HEK293 (cell line): ENCODE results near the gene B4GAT1.
A peak's percentile ranks its signal among the peaks of the same experiment; 100 is the strongest.

Experiments
- CTCF ChIA-PET: fragments of 350-600 bp; formaldehyde crosslinking; extraction: SDS; loops from one replicate; lab custom pipeline; 2021; ENCODE audit warnings: antibody characterized with exemption; lab: Yijun Ruan, JAX
- POLR2A ChIA-PET: fragments of 300-600 bp; formaldehyde crosslinking; extraction: SDS; loops from one replicate; lab custom pipeline; 2020; ENCODE audit warnings: antibody characterized with exemption, inconsistent platforms; lab: Yijun Ruan, JAX
- H3K27ac ChIP-seq: fragments of 200-500 bp; sonication (Bioruptor generic); 2 replicates; pipeline ENCODE4 v1.5.1; 2014; ENCODE audit warnings: low read depth, low read length, control low read depth, inconsistent platforms; ENCODE audit errors: extremely low read depth
- H3K36me3 ChIP-seq, 2 experiments: fragments of 200-500 bp in 1 of 2; sonication (Bioruptor generic) in 1 of 2; 1 replicate in 1 of 2; 2 replicates in 1 of 2; pipeline ENCODE4 v1.5.1; 2014 to 2017; ENCODE audit warnings: inconsistent platforms in 2 of 2, low read length in 2 of 2; ENCODE audit not compliant: control insufficient read depth in 2 of 2, insufficient read depth in 1 of 2
- H3K4me1 ChIP-seq: fragments of 200-500 bp; sonication (Bioruptor generic); 2 replicates; pipeline ENCODE4 v1.5.1; 2014; ENCODE audit warnings: mild to moderate bottlenecking, low read length, inconsistent platforms; ENCODE audit not compliant: control insufficient read depth, insufficient read depth
- H3K4me3 ChIP-seq: 2 replicates; pipeline ENCODE4 v1.5.1; 2011; ENCODE audit warnings: low read depth, mild to moderate bottlenecking, control low read depth, low read length, moderate library complexity
- H3K9me3 ChIP-seq: fragments of 200-500 bp; sonication (Bioruptor generic); 2 replicates; pipeline ENCODE4 v1.5.1; 2014; ENCODE audit warnings: low read depth, low read length, inconsistent platforms; ENCODE audit not compliant: control insufficient read depth, insufficient read depth
- CTCF ChIP-seq: fragments of 450-650 bp; formaldehyde crosslinking; IDR thresholded peaks from 2 replicates; pipeline ENCODE4 v1.5.1; 2016; ENCODE audit warnings: missing biosample characterization, missing genetic modification characterization
- KLF1 ChIP-seq: fragments of 450-650 bp; formaldehyde crosslinking; IDR thresholded peaks from 2 replicates; pipeline ENCODE4 v1.5.1; 2016; ENCODE audit warnings: missing biosample characterization, missing genetic modification characterization
- REST ChIP-seq: fragments of 450-650 bp; formaldehyde crosslinking; IDR thresholded peaks from 2 replicates; pipeline ENCODE4 v1.5.1; 2016; ENCODE audit warnings: missing biosample characterization, missing genetic modification characterization
- SALL2 ChIP-seq: fragments of 450-650 bp; formaldehyde crosslinking; IDR thresholded peaks from 2 replicates; pipeline ENCODE4 v1.5.0; 2017; ENCODE audit warnings: missing biosample characterization, mild to moderate bottlenecking, missing genetic modification characterization, borderline replicate concordance
- TRIM28 ChIP-seq: IDR thresholded peaks from 2 replicates; pipeline ENCODE4 v1.6.1; 2011; ENCODE audit warnings: low read length, control low read depth, borderline replicate concordance
- ZBTB17 ChIP-seq: fragments of 450-650 bp; formaldehyde crosslinking; IDR thresholded peaks from 2 replicates; pipeline ENCODE4 v1.5.1; 2016; ENCODE audit warnings: missing biosample characterization, missing genetic modification characterization
- ZBTB7A ChIP-seq: fragments of 450-650 bp; formaldehyde crosslinking; IDR thresholded peaks from 2 replicates; pipeline ENCODE4 v1.5.1; 2016; ENCODE audit warnings: low read depth, missing biosample characterization, missing genetic modification characterization
- ZEB2 ChIP-seq: fragments of 450-650 bp; formaldehyde crosslinking; IDR thresholded peaks from 2 replicates; pipeline ENCODE4 v1.5.1; 2016; ENCODE audit warnings: missing biosample characterization, missing genetic modification characterization
- ZNF121 ChIP-seq: fragments of 450-650 bp; formaldehyde crosslinking; IDR thresholded peaks from 2 replicates; pipeline ENCODE4 v1.5.1; 2016; ENCODE audit warnings: missing biosample characterization, missing genetic modification characterization
- ZNF157 ChIP-seq: fragments of 450-650 bp; formaldehyde crosslinking; IDR thresholded peaks from 2 replicates; pipeline ENCODE4 v1.5.1; 2016; ENCODE audit warnings: missing biosample characterization, missing genetic modification characterization
- ZNF221 ChIP-seq: fragments of 450-650 bp; formaldehyde crosslinking; IDR thresholded peaks from 2 replicates; pipeline ENCODE4 v1.5.1; 2017; ENCODE audit warnings: missing biosample characterization, missing genetic modification characterization, borderline replicate concordance
- ZNF302 ChIP-seq: fragments of 450-650 bp; formaldehyde crosslinking; IDR thresholded peaks from 2 replicates; pipeline ENCODE4 v1.5.1; 2016; ENCODE audit warnings: missing biosample characterization, missing genetic modification characterization, low read depth
- ZNF404 ChIP-seq: fragments of 450-650 bp; formaldehyde crosslinking; IDR thresholded peaks from 2 replicates; pipeline ENCODE4 v1.5.1; 2017; ENCODE audit warnings: missing biosample characterization, missing genetic modification characterization
- ZNF423 ChIP-seq: fragments of 450-650 bp; formaldehyde crosslinking; IDR thresholded peaks from 2 replicates; pipeline ENCODE4 v1.5.1; 2016; ENCODE audit warnings: missing biosample characterization, missing genetic modification characterization
- ZNF621 ChIP-seq: fragments of 450-650 bp; formaldehyde crosslinking; IDR thresholded peaks from 2 replicates; pipeline ENCODE4 v1.5.1; 2017; ENCODE audit warnings: missing biosample characterization, missing genetic modification characterization
- ZNF629 ChIP-seq: fragments of 450-650 bp; formaldehyde crosslinking; IDR thresholded peaks from 2 replicates; pipeline ENCODE4 v1.5.1; 2017; ENCODE audit warnings: missing biosample characterization, missing genetic modification characterization
- ZNF645 ChIP-seq: fragments of 450-650 bp; formaldehyde crosslinking; IDR thresholded peaks from 2 replicates; pipeline ENCODE4; 2016; ENCODE audit warnings: missing biosample characterization, missing genetic modification characterization
- ZNF654 ChIP-seq: fragments of 450-650 bp; formaldehyde crosslinking; IDR thresholded peaks from 2 replicates; pipeline ENCODE4 v1.5.1; 2016; ENCODE audit warnings: low read depth, missing biosample characterization, missing genetic modification characterization
- ZNF704 ChIP-seq: fragments of 450-650 bp; formaldehyde crosslinking; IDR thresholded peaks from 2 replicates; pipeline ENCODE4 v1.5.1; 2016; ENCODE audit warnings: missing biosample characterization, missing genetic modification characterization
- ZNF747 ChIP-seq: fragments of 450-650 bp; formaldehyde crosslinking; IDR thresholded peaks from 2 replicates; pipeline ENCODE4 v1.5.1; 2016; ENCODE audit warnings: missing biosample characterization, missing genetic modification characterization
- ZNF843 ChIP-seq: fragments of 450-650 bp; formaldehyde crosslinking; IDR thresholded peaks from 2 replicates; pipeline ENCODE4 v1.5.1; 2016; ENCODE audit warnings: missing biosample characterization, missing genetic modification characterization
- TF ChIP-seq, protein P1 (sequence below): fragments of 450-650 bp; formaldehyde crosslinking; IDR thresholded peaks from 2 replicates; pipeline ENCODE4 v1.5.1; 2016; ENCODE audit warnings: missing biosample characterization, missing genetic modification characterization
- TF ChIP-seq, protein P2 (sequence below): fragments of 450-650 bp; formaldehyde crosslinking; IDR thresholded peaks from 2 replicates; pipeline ENCODE4 v1.5.0; 2017; ENCODE audit warnings: missing biosample characterization, missing genetic modification characterization, borderline replicate concordance
- TF ChIP-seq, protein P3 (sequence below): fragments of 450-650 bp; formaldehyde crosslinking; IDR thresholded peaks from 2 replicates; pipeline ENCODE4 v1.5.1; 2017; ENCODE audit warnings: missing biosample characterization, missing genetic modification characterization

The B4GAT1 gene

DNA sequence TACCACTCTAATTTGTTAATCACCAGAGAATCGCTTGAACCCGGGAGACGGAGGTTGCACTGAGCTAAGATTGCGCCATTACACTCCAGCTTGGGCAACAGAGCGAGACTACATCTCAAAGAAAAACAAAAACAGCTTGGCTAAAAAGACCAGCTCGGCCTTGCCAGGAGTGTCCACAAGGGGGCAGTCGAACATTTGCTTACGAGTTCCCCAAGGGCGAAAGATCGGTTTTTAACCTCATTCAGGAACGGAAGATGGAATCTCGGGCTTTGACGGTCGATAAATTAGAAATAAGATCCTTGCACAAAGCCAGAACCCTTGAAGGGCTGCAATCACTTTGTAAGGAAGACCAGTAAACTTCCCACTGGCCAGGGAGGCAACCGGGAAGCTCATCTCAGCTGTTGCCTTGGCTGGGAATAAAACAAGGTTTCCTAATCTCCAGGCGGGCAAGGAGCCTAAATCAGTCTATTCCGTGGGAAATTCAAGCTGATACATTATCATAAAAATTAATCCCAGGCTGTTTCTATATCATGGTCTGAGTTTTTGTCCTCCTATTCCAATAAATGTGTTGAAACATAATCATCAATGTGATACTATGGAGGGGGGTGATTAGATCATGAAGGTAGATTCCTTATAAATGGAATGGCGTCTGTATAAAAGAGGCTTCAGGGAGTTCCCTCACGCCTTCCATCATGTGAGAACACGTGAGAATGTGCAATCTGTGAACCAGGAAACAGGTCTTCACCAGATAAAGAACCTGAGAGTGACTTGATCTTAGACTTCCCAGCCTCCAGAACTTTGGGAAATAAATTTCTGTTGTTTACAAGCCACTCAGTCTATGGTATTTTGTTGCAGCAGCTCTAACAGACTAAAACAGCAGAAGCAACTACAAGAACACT lies 39.0 kb upstream of the B4GAT1 start:
- no peak overlapping the region for H3K4me3 ChIP-seq
- H3K4me1 ChIP-seq, result no peaks in the 10 kb centered on the region
- H3K27ac ChIP-seq, result no peak overlapping the region
- no peaks in the 10 kb centered on the region for H3K9me3 ChIP-seq
- CTCF ChIA-PET, result interaction anchor here (0.6 to 6.1 kb wide), 44 partner anchors 9 to 1228 kb away, joined by 3 to 58 read pairs (median 4); partner anchors contain the start of genes B4GAT1, BRMS1, DPP3 and MRPL11
- POLR2A ChIA-PET, result interaction anchor here (0.7 to 2.3 kb wide), 4 partner anchors 14 to 74 kb away, joined by 3 to 11 read pairs (median 6); partner anchors contain the start of genes MRPL11 and SLC29A2
- H3K36me3 ChIP-seq, result no peaks in the 10 kb centered on the region
- TF ChIP-seq ZBTB17 (tag by site-specific recombination) (peak; percentile 73), ZNF302 (tag by site-specific recombination) (no peak), ZNF645 (no peak), ZNF221 (no peak), KLF1 (tag by site-specific recombination) (no peak), TRIM28 (0 out of 2 replicates have a peak, but pooled peaks have one; percentile 29), SALL2 (tag by site-specific recombination) (no peak), ZNF704 (tag by site-specific recombination) (no peak), ZNF404 (tag by site-specific recombination) (no peak), ZNF654 (peak; percentile 63), ZNF621 (tag by site-specific recombination) (no peak), ZEB2 (tag by site-specific recombination) (peak; percentile 40; the same call in 1 of the 2 replicates), REST (tag by site-specific recombination) (no peak), ZNF423 (tag by site-specific recombination) (no peak), ZBTB7A (tag by site-specific recombination) (no peak), ZNF629 (tag by site-specific recombination) (no peak), ZNF747 (tag by site-specific recombination) (no peak), CTCF (tag by site-specific recombination) (peak; percentile 50), ZNF843 (no peak), ZNF121 (tag by site-specific recombination) (peak; percentile 78), ZNF157 (tag by site-specific recombination) (no peak)
- TF ChIP-seq, protein P1, sequence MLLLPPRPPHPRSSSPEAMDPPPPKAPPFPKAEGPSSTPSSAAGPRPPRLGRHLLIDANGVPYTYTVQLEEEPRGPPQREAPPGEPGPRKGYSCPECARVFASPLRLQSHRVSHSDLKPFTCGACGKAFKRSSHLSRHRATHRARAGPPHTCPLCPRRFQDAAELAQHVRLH, result no peak
- TF ChIP-seq, protein P2, sequence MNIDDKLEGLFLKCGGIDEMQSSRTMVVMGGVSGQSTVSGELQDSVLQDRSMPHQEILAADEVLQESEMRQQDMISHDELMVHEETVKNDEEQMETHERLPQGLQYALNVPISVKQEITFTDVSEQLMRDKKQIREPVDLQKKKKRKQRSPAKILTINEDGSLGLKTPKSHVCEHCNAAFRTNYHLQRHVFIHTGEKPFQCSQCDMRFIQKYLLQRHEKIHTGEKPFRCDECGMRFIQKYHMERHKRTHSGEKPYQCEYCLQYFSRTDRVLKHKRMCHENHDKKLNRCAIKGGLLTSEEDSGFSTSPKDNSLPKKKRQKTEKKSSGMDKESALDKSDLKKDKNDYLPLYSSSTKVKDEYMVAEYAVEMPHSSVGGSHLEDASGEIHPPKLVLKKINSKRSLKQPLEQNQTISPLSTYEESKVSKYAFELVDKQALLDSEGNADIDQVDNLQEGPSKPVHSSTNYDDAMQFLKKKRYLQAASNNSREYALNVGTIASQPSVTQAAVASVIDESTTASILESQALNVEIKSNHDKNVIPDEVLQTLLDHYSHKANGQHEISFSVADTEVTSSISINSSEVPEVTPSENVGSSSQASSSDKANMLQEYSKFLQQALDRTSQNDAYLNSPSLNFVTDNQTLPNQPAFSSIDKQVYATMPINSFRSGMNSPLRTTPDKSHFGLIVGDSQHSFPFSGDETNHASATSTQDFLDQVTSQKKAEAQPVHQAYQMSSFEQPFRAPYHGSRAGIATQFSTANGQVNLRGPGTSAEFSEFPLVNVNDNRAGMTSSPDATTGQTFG (tag by site-specific recombination), result no peak
- TF ChIP-seq, protein P3, sequence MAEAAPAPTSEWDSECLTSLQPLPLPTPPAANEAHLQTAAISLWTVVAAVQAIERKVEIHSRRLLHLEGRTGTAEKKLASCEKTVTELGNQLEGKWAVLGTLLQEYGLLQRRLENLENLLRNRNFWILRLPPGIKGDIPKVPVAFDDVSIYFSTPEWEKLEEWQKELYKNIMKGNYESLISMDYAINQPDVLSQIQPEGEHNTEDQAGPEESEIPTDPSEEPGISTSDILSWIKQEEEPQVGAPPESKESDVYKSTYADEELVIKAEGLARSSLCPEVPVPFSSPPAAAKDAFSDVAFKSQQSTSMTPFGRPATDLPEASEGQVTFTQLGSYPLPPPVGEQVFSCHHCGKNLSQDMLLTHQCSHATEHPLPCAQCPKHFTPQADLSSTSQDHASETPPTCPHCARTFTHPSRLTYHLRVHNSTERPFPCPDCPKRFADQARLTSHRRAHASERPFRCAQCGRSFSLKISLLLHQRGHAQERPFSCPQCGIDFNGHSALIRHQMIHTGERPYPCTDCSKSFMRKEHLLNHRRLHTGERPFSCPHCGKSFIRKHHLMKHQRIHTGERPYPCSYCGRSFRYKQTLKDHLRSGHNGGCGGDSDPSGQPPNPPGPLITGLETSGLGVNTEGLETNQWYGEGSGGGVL (tag by site-specific recombination), result no peak
